PFSK-1 (cell line): ENCODE data around the gene ADAT3.

ENCODE experiments used
- FOXP2 ChIP-seq: optimal IDR thresholded peaks from 2 replicates; pipeline ENCODE3; 2011; ENCODE audit warnings: borderline replicate concordance, control low read depth, inconsistent platforms; ENCODE audit not compliant: insufficient read depth; ENCODE audit errors: extremely low read length, extremely low read depth
- POLR2AphosphoS5 ChIP-seq: IDR thresholded peaks from 2 replicates; pipeline ENCODE4 v1.6.1; 2012; ENCODE audit warnings: low read depth, mild to moderate bottlenecking, control low read depth, low read length, moderate library complexity
- REST ChIP-seq, 2 experiments: IDR thresholded peaks; 2 replicates each; pipeline versions ENCODE4 v1.6.1 to v1.8.0; 2011 to 2012; ENCODE audit warnings: low read depth in 2 of 2, low read length in 2 of 2, control low read depth in 1 of 2, inconsistent platforms in 1 of 2, mild to moderate bottlenecking in 1 of 2, moderate library complexity in 1 of 2; ENCODE audit not compliant: insufficient read depth in 1 of 2
- SIN3A ChIP-seq: IDR thresholded peaks from 2 replicates; pipeline ENCODE4 v1.6.1; 2012; ENCODE audit warnings: mild to moderate bottlenecking, low read length, moderate library complexity, borderline replicate concordance; ENCODE audit not compliant: insufficient read depth
- TAF1 ChIP-seq: IDR thresholded peaks from 2 replicates; pipeline ENCODE4 v1.6.1; 2012; ENCODE audit warnings: low read length, control low read depth, borderline replicate concordance; ENCODE audit not compliant: insufficient read depth

ADAT3 gene

DNA sequence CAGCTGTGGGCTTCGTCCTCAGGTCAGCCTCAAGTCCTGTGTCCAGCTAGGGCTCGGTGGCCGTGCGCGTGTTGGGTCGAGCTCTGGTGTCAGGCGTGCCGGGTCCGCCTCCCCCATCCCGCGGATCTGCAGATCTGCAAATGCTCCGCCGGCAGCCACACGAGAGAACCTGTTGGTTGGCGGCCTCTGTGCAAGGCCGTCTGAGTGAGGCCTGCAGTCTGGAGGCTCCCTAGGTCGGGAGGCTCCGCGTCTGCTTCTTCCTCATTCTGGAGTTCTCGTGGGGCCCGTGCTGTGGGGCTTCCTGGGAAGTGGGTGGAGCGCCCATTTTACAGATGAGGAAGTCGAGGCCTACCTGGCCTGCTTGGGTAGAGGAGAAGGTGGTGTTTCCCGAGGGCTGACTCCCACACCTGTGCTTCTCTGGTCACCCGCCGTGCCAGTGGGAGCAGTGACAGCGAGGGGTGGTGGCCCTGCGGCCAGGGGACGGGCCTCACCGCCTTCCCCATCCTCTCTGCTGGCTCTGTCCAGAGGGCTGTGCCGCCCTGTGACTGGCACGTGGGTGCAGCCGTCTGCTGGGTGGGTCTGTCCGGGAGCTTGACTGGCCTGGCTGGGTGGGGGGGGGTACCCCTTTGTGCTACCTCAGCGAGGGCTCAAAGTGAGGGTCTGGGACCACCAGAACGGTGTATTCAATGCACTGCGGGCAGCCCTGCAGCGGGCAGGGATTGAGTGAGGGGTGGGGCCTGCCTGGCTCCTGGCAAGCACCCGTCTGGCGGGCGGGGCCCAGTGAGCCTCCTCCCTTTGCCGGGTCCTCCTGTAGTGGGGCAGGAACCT is 39.1 kb downstream of the ADAT3 start:
- no peak for TF ChIP-seq SIN3A
- TF ChIP-seq REST (IDR thresholded peaks at IDR 0.05; ENCODE audit: insufficient read depth in 1 of 2, low read depth in 2 of 2, low read length in 2 of 2), result no peak
- no peak for TF ChIP-seq POLR2AphosphoS5
- TF ChIP-seq FOXP2, result no peak
- TF ChIP-seq TAF1, result no peak

GRCh38 chr19:1944916-1945561 is 39.8 kb downstream of the ADAT3 start:
- TF ChIP-seq SIN3A (no peak), TAF1 (no peak), POLR2AphosphoS5 (no peak), REST (IDR thresholded peaks at IDR 0.05; ENCODE audit: insufficient read depth in 1 of 2, low read depth in 2 of 2, low read length in 2 of 2) (no peak), FOXP2 (no peak)

DNA sequence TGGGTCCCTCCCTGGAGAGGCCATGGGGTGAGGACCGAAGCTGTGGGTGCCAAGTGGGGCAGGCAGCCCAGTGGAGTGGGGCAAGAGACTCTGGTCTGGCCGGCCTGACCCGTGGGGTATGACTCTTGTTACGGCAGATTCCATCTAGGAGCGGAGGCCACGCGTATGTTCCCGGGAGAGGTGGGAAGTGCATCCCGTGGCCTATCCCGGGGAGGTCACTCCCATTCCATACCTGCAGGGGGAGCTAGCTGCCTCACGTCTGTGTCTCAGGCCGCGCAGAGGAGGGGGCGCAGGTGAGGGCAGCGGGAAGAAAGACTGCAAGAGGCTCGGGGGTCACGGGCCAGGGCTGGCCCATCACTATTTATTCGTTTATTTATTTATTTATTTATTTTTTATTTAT is 40.7 kb downstream of the ADAT3 start:
- TF ChIP-seq SIN3A (no peak), REST (IDR thresholded peaks at IDR 0.05; ENCODE audit: insufficient read depth in 1 of 2, low read depth in 2 of 2, low read length in 2 of 2) (no peak)

DNA sequence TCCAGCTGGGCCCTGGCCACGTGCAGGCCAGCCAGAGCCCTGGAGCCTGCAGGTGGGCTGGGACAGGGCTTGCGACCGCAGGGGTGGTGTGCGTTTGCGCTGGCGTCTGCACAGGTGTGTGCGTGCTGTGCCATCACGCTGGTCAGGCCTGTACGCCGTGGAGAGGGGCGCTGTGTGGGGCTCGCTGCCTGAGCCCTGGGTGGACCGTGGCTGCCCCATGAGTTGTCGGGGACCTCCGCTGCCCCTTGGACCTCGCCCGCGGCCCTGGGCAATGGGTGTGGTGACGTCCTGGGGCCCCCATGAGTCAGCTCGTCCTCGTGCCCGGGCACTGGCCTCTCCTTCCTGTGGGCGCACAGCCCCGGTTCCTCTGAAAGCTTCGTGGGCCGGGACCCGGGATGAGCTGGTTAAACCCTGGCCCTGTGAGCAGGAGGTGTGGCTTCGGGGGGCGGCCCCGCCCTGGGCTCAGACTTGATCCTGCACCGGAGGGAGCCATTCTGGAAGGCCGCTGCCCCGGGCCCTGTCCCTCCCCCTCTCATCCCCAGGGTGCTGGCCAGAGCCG is 42.5 kb downstream of the ADAT3 start:
- TF ChIP-seq FOXP2, result no peak
- no peak for TF ChIP-seq SIN3A
- TF ChIP-seq REST (IDR thresholded peaks at IDR 0.05; ENCODE audit: insufficient read depth in 1 of 2, low read depth in 2 of 2, low read length in 2 of 2), result no peak
- no peak for TF ChIP-seq TAF1
- TF ChIP-seq POLR2AphosphoS5, result no peak
